ENCODE results near the gene CBFB.
A peak's percentile ranks its signal among the peaks of the same experiment; 100 is the strongest.

- TF ChIP-seq CTCF (IDR thresholded peaks at IDR 0.05 in 2 of 3, conservative IDR thresholded peaks at IDR 0.05 in 1 of 3; ENCODE audit: insufficient read depth in 2 of 3, low read depth in 1 of 3, low read length in 3 of 3) (peak; percentile 8 to 44 (median 12); a peak in 3 of 6 replicates), PRPF4 (IDR thresholded peaks at IDR 0.05; ENCODE audit: insufficient read depth, low read depth, low read length, poor library complexity, severe bottlenecking) (no peak), POLR2A (conservative IDR thresholded peaks at IDR 0.05) (peak; percentile 98), SAP30 (IDR thresholded peaks at IDR 0.05; ENCODE audit: borderline replicate concordance, insufficient read depth, low read depth, low read length, poor library complexity, severe bottlenecking) (peak; percentile 46), ZNF445 (CRISPR knock-in tag; IDR thresholded peaks at IDR 0.05; ENCODE audit: low read depth) (peak; percentile 73; the same call in 1 of the 2 replicates), BRD9 (IDR thresholded peaks at IDR 0.05; ENCODE audit: low read depth, partially characterized antibody) (peak; percentile 73), NR2C2 (CRISPR knock-in tag; IDR thresholded peaks at IDR 0.05) (no peak), NR2C2 (tag; IDR thresholded peaks at IDR 0.05) (peak; percentile 75; the same call in 1 of the 2 replicates)
- TF ChIP-seq, protein P1, sequence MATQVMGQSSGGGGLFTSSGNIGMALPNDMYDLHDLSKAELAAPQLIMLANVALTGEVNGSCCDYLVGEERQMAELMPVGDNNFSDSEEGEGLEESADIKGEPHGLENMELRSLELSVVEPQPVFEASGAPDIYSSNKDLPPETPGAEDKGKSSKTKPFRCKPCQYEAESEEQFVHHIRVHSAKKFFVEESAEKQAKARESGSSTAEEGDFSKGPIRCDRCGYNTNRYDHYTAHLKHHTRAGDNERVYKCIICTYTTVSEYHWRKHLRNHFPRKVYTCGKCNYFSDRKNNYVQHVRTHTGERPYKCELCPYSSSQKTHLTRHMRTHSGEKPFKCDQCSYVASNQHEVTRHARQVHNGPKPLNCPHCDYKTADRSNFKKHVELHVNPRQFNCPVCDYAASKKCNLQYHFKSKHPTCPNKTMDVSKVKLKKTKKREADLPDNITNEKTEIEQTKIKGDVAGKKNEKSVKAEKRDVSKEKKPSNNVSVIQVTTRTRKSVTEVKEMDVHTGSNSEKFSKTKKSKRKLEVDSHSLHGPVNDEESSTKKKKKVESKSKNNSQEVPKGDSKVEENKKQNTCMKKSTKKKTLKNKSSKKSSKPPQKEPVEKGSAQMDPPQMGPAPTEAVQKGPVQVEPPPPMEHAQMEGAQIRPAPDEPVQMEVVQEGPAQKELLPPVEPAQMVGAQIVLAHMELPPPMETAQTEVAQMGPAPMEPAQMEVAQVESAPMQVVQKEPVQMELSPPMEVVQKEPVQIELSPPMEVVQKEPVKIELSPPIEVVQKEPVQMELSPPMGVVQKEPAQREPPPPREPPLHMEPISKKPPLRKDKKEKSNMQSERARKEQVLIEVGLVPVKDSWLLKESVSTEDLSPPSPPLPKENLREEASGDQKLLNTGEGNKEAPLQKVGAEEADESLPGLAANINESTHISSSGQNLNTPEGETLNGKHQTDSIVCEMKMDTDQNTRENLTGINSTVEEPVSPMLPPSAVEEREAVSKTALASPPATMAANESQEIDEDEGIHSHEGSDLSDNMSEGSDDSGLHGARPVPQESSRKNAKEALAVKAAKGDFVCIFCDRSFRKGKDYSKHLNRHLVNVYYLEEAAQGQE (IDR thresholded peaks at IDR 0.05; ENCODE audit: borderline replicate concordance), result no peak
- TF ChIP-seq, protein P1 (CRISPR knock-in tag; IDR thresholded peaks at IDR 0.05; ENCODE audit: low read depth), result peak; percentile 72
- TF ChIP-seq, protein P2, sequence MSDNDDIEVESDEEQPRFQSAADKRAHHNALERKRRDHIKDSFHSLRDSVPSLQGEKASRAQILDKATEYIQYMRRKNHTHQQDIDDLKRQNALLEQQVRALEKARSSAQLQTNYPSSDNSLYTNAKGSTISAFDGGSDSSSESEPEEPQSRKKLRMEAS (CRISPR knock-in tag; IDR thresholded peaks at IDR 0.05), result peak; percentile 61
Observed at GRCh38 chr16:67028696-67029253, at the start of gene CBFB.
